HG03045 (cell line): ENCODE measurements around the gene WDCP.
"Not testable (repeated sequence)": the region's sequence is repeated elsewhere in the genome, so short reads cannot be mapped to it uniquely, and the experiment has no call there.

Experiments used
- ATAC-seq: cut with Tn5 transposase; IDR thresholded peaks from one replicate; pipeline ENCODE4 v1.9.1; 2021; ENCODE audit warnings: mild to moderate bottlenecking, moderate library complexity; ENCODE audit not compliant: unreplicated experiment

WDCP gene

GRCh38 chr2:24022975-24023575 is 24.1 kb downstream of the WDCP start:
- ATAC-seq: no peak

GRCh38 chr2:24022324-24022974 is 24.7 kb downstream of the WDCP start:
- no peak for ATAC-seq

GRCh38 chr2:24021122-24021998 is 25.8 kb downstream of the WDCP start:
- no peak for ATAC-seq

- no peak for ATAC-seq
Measured at GRCh38 chr2:24020244-24020643, 26.9 kb downstream of the WDCP start.

GRCh38 chr2:24019729-24020128 is 27.5 kb downstream of the WDCP start:
- ATAC-seq: no peak

- no peak for ATAC-seq
Measured at GRCh38 chr2:24018241-24018640, 28.9 kb downstream of the WDCP start.

GRCh38 chr2:24017711-24018110 is 29.5 kb downstream of the WDCP start:
- no peak for ATAC-seq

- no peak for ATAC-seq
Measured at GRCh38 chr2:24016853-24017703, 30.1 kb downstream of the WDCP start.

- ATAC-seq: no peak
Measured at GRCh38 chr2:24016376-24016761, 30.8 kb downstream of the WDCP start.

GRCh38 chr2:24015562-24016375 is 31.4 kb downstream of the WDCP start:
- ATAC-seq: no peak

GRCh38 chr2:24014902-24015301 is 32.3 kb downstream of the WDCP start:
- not testable (repeated sequence) for ATAC-seq

- ATAC-seq: no peak
Measured at GRCh38 chr2:24012521-24013188, 34.5 kb downstream of the WDCP start.

GRCh38 chr2:24011250-24012104 is 35.7 kb downstream of the WDCP start:
- no peak for ATAC-seq

- ATAC-seq: no peak
Measured at GRCh38 chr2:24010477-24011249, 36.5 kb downstream of the WDCP start.

GRCh38 chr2:24009680-24010476 is 37.3 kb downstream of the WDCP start, which contains the start of gene MFSD2B:
Gene MFSD2B (plus strand): TSS chr2:24010085. CDS start chr2:24010097, 12 bp downstream.
- ATAC-seq: no peak

- no peak for ATAC-seq
Measured at GRCh38 chr2:24009367-24009679, 37.9 kb downstream of the WDCP start.

- ATAC-seq: no peak
Measured at GRCh38 chr2:24008672-24009366, 38.4 kb downstream of the WDCP start.
